H1 (cell line): ENCODE data around the gene TRIM10. TPM values are rescaled to one million over a fixed set of nuclear protein-coding genes. Genes with fewer than 3 reads are reported as not detected.

Experiments
- BRCA1 ChIP-seq: IDR thresholded peaks from 2 replicates; pipeline ENCODE4 v1.6.1; 2012; ENCODE audit warnings: low read depth, low read length, improper control_type of control experiment
- CBX8 ChIP-seq: fragments of 300-800, 300-1000 bp; sonication (generic); IDR thresholded peaks from 2 replicates; pipeline ENCODE4 v1.7.1; 2016; ENCODE audit warnings: low read depth, low read length, borderline replicate concordance
- CHD2 ChIP-seq: IDR thresholded peaks from 2 replicates; pipeline ENCODE4 v1.6.1; 2012; ENCODE audit warnings: low read length, improper control_type of control experiment
- KDM4A ChIP-seq: IDR thresholded peaks from one replicate; pipeline ENCODE4 v1.7.1; 2012; ENCODE audit warnings: low read depth, mild to moderate bottlenecking, moderate library complexity, low read length, inconsistent platforms; ENCODE audit not compliant: severe bottlenecking
- SUZ12 ChIP-seq: fragments of 200-600 bp; sonication (generic); IDR thresholded peaks from 2 replicates; pipeline ENCODE4 v1.6.1; 2012; ENCODE audit warnings: mild to moderate bottlenecking, inconsistent platforms, low read length, moderate library complexity, mixed read lengths
- TBP ChIP-seq: IDR thresholded peaks from 2 replicates; pipeline ENCODE4 v1.6.1; 2011; ENCODE audit warnings: low read depth, low read length, improper control_type of control experiment
- polyA plus RNA-seq, 7 experiments: library from polyadenylated mRNA; depleted of rRNA in 3 of 7; stranded (reverse) in 5 of 7; unstranded in 2 of 7; fragments of >200 nt in 5 of 7; fragments of 200-250 nt in 2 of 7; gene quantifications; 1 replicate in 5 of 7; 2 replicates in 1 of 7; 4 replicates in 1 of 7; pipeline versions ENCODE4 v1.2.1 to v1.2.3, GENCODE V29; 2011 to 2013; ENCODE audit warnings: missing spikeins in 2 of 7, mixed read lengths in 2 of 7
- total RNA-seq: library from RNA; stranded (reverse); fragmentation: NEBNext Ultra II Directional; extraction: Animal tissue kit (Norgen Biotek cat#: 25700); gene quantifications from 2 replicates; pipeline ENCODE4 v1.2.1, GENCODE V29; 2021
- TF ChIP-seq, protein P1 (sequence below), 3 experiments: IDR thresholded peaks; 1 replicate in 2 of 3; 2 replicates in 1 of 3; pipeline versions ENCODE4 v1.5.1 to v1.6.1; 2011; ENCODE audit warnings: low read length in 3 of 3, mild to moderate bottlenecking in 3 of 3, inconsistent platforms in 2 of 3, low read depth in 1 of 3, moderate library complexity in 1 of 3; ENCODE audit not compliant: insufficient read depth in 1 of 3; ENCODE audit errors: control extremely low read depth in 1 of 3

The TRIM10 gene
- total and polyA plus RNA-seq, 2 of the 8 experiments (the other 6 are each of a cell fraction or from before 2014, with no cell fraction given), result 0.06 TPM; not detected in 1

DNA sequence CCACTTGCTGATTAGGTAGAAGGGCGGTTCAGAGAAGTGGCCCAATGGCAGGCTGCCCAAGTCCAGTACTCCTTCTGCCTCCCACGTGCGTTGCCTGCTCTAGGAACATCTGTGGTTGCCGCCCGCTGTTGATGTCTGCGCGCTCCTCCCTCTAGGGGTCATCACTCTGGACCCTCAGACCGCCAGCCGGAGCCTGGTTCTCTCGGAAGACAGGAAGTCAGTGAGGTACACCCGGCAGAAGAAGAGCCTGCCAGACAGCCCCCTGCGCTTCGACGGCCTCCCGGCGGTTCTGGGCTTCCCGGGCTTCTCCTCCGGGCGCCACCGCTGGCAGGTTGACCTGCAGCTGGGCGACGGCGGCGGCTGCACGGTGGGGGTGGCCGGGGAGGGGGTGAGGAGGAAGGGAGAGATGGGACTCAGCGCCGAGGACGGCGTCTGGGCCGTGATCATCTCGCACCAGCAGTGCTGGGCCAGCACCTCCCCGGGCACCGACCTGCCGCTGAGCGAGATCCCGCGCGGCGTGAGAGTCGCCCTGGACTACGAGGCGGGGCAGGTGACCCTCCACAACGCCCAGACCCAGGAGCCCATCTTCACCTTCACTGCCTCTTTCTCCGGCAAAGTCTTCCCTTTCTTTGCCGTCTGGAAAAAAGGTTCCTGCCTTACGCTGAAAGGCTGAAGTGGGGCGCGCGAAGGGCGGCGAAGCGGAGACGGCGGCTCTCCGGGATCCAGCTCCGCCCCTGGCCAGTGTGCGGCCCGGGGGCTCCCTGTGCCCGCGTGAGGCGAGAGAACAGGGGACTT, 10.9 kb upstream of the TRIM10 start (continued):
- TF ChIP-seq, protein P1, sequence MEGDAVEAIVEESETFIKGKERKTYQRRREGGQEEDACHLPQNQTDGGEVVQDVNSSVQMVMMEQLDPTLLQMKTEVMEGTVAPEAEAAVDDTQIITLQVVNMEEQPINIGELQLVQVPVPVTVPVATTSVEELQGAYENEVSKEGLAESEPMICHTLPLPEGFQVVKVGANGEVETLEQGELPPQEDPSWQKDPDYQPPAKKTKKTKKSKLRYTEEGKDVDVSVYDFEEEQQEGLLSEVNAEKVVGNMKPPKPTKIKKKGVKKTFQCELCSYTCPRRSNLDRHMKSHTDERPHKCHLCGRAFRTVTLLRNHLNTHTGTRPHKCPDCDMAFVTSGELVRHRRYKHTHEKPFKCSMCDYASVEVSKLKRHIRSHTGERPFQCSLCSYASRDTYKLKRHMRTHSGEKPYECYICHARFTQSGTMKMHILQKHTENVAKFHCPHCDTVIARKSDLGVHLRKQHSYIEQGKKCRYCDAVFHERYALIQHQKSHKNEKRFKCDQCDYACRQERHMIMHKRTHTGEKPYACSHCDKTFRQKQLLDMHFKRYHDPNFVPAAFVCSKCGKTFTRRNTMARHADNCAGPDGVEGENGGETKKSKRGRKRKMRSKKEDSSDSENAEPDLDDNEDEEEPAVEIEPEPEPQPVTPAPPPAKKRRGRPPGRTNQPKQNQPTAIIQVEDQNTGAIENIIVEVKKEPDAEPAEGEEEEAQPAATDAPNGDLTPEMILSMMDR (IDR thresholded peaks at IDR 0.05; ENCODE audit: control extremely low read depth in 1 of 3, insufficient read depth in 1 of 3, low read depth in 1 of 3, low read length in 3 of 3), result peak in 2 of 3 experiments; percentile 4 to 32; a peak in 1 of 4 replicates
- TF ChIP-seq BRCA1 (0 out of 2 replicates have a peak, but pooled peaks have one; percentile 26), CHD2 (0 out of 2 replicates have a peak, but pooled peaks have one; percentile 50), SUZ12 (peak; percentile 62), TBP (0 out of 2 replicates have a peak, but pooled peaks have one; percentile 9), CBX8 (no peak), KDM4A (peak; percentile 91)
